Sciatic nerve (tissue), 2 donors: ENCODE measurements around the gene CFAP97D2. TPM values are rescaled to one million over a fixed set of nuclear protein-coding genes. Genes with fewer than 3 reads are reported as not detected.
A peak's percentile ranks its signal among the peaks of the same experiment; 100 is the strongest.
"Not testable (repeated sequence)": the region's sequence is repeated elsewhere in the genome, so short reads cannot be mapped to it uniquely, and the experiment has no call there.

Experiments used
- ATAC-seq: fragments of 200-7000 bp; cut with Tn5 transposase; one replicate; pipeline ENCODE4 v1.9.1; 2020; ENCODE audit warnings: mild to moderate bottlenecking, moderate library complexity
- DNase-seq: peaks from one replicate; pipeline ENCODE4 v3.0.0-alpha.2; 2020; ENCODE audit warnings: low spot score
- intact Hi-C: fragments of 100-400 bp; cut with DNase I; formaldehyde crosslinking; loops from one replicate; pipeline ENCODE4 v1.14.2; 2022
- total RNA-seq: library from RNA; stranded (reverse); fragmentation: NEBNext Ultra II Directional; extraction: Animal tissue kit (Norgen Biotek cat#: 25700); gene quantifications from one replicate; pipeline ENCODE4 v1.2.1, GENCODE V29; 2021
- donor health status: DM: no; HTN: no; CAD: no.
- donor health status: DM: no; HTN: no; CAD: no.

CFAP97D2 gene
- total RNA-seq, 1 donor from 2014 or later: not detected

DNA sequence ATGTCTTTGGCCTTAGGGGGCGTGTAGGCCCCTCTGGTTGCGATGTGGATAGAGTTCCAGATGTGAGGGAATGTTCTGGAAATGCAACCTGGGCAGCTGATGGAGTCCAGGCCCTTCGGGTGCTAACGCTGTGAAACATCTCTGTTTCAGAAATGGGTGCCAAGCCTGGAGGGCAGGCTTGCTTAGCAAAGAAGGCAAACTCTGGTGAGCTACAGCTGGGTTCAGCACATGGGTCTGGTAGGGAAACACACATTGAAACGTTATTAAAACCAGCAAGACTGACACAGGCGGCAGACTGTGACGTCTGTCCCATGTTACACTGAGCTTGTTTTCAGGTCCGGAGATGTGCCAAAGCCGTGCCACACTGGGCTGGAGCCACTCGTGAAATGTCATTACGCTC lies 47.0 kb downstream of the CFAP97D2 start:
- DNase-seq (no peak), ATAC-seq (no peak)
- intact Hi-C loops: no loop called here

- ATAC-seq (peak; percentile 94), DNase-seq (peak; percentile 92)
- intact Hi-C loops: no loop called here
These were observed 47.8 kb downstream of the CFAP97D2 start for GRCh38 chr13:114226699-114227323.

DNA sequence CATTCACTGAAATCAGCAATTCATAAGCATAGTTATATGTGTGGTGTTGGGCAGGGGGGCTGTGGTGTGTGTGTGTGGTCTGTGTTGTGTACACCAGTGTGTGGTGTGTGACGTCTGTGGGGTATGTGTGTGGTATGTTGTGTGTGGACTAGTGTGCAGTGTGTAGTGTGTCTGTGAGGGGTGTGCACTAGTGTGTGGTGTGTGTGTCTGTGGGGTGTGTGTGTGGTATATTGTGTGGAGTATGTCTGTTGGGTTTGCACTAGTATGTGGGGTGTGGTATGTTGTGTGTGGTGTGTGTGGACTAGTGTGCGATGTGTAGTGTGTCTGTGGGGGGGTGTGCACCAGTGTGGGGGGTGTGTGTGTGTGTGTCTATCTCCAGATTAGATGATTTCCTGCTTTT lies 48.5 kb downstream of the CFAP97D2 start:
- DNase-seq: no peak
- intact Hi-C loops: no loop called here
- peak; percentile 22 for ATAC-seq

DNA sequence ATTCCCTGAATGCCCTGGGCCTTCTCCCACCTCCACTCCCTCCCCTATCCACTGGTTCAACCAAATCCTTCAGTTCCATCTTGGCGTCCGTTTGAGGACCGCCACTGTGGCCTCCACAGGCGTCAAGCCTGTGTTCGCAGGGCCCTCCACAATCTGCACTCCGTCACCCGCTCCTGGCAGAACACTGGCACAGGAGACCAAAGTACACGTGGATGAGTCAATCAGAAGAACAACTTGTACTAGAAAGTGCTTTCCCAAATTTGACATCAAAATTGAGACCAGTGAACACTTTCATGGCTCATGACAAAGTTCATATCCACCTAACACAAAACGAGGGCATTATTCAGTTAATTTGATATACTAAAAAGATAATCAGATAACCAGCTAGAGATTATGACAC lies 49.1 kb downstream of the CFAP97D2 start:
- intact Hi-C loops: no loop called here
- DNase-seq (no peak), ATAC-seq (no peak)

GRCh38 chr13:114229506-114229905 lies 50.4 kb downstream of the CFAP97D2 start:
- no peak for DNase-seq
- intact Hi-C loops: no loop called here
- no peak for ATAC-seq

- intact Hi-C loops: no loop called here
- no peak for DNase-seq
- ATAC-seq: no peak
These were observed 51.1 kb downstream of the CFAP97D2 start for GRCh38 chr13:114230117-114230516.

DNA sequence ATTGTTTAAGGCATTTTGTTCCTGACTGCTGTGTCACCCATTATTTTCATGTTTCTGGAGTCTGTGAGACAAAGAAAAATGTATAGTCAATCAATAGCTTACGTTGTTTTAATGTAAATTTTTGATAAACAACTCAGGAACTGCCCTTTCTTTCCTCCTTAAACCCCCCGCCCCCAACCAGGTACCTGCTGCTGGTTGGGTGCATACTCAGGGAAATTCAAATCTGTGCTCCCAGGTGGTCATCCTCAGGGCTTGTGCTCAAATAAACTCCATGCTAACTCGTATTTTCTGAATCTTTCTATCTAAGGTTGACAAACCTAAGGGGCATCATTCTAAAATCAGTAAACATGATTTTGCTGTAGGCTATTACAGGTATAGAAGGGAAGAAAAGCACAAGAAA lies 51.5 kb downstream of the CFAP97D2 start:
- DNase-seq (no peak), ATAC-seq (no peak)
- intact Hi-C loops: no loop called here

- ATAC-seq (no peak), DNase-seq (no peak)
- intact Hi-C loops: no loop called here
These were observed 52.8 kb downstream of the CFAP97D2 start for GRCh38 chr13:114231886-114232285.

- DNase-seq (no peak), ATAC-seq (no peak)
- intact Hi-C loops: no loop called here
These were observed 55.2 kb downstream of the CFAP97D2 start for GRCh38 chr13:114234266-114234644.

- DNase-seq: peak; percentile 94
- ATAC-seq: peak; percentile 98
- intact Hi-C loops: no loop called here
These were observed 55.8 kb downstream of the CFAP97D2 start, which contains the start of gene CDC16 for GRCh38 chr13:114234645-114235421. Gene CDC16, plus strand, starts transcription at chr13:114234897. Its CDS starts 188 bp downstream, at chr13:114235085.

- no peak for DNase-seq
- ATAC-seq: no peak
These were observed 56.6 kb downstream of the CFAP97D2 start for GRCh38 chr13:114235697-114236096.

GRCh38 chr13:114236227-114236626 lies 57.2 kb downstream of the CFAP97D2 start:
- ATAC-seq: no peak
- intact Hi-C loops: no loop called here
- DNase-seq: no peak

More at GRCh38 chr13:114235697-114236096, 56.6 kb downstream of the CFAP97D2 start:
- intact Hi-C loops: no loop called here

DNA sequence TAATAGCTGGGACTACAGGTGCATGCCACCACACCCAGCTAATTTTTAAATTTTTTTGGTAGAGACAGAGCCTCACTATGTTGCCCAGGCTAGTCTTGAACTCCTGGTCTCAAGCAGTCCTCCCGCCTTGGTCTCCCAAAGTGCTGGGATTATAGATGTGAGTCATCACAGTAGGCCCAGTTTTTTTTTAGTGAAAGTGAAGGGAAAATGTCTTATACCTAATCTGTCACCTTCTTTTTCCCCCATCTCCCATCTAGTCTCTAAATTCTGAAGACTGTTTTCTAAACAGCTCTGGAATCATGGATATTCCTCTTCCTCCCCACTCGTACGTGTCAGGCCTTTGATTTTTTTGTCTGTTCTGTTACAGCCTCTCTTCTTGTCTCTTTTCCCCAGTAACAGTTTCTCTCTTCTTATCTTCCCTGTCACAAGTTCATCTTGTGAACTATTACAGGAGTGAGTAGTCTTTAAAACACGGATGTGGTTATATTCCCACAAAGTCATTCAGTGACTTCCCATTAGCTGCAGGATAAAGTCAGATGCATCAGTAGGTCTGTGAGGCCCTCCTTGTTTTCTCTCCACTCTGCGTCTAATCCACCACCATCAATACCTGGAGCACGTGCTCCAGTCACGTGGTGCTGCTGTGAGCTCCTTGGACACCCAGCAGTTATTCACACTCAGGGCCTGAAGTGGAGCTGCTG lies 58.5 kb downstream of the CFAP97D2 start:
- ATAC-seq: no peak
- intact Hi-C loops: no loop called here
- DNase-seq: no peak

DNA sequence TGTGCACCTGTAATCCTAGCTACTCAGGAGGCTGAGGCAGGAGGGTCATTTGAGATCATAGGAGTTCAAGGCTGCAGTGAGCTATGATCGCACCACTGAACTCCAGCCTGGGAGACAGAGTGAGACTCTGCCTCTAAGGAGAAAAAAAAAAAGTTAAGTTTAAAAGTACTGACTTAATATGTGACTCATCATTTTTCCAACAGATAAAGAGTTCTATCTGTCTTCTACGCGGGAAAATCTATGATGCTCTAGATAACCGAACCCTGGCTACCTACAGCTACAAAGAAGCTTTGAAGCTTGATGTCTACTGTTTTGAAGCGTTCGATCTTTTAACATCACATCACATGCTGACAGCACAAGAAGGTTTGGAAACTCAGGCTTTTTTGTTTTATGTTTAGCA lies 62.9 kb downstream of the CFAP97D2 start:
- no peak for ATAC-seq
- DNase-seq: no peak
- intact Hi-C loops: no loop called here

GRCh38 chr13:114243971-114244370 lies 64.9 kb downstream of the CFAP97D2 start:
- ATAC-seq (no peak), DNase-seq (no peak)
- intact Hi-C loops: no loop called here

- intact Hi-C loops: no loop called here
These were observed 65.6 kb downstream of the CFAP97D2 start for GRCh38 chr13:114244637-114245036.

GRCh38 chr13:114248011-114248410 lies 69.0 kb downstream of the CFAP97D2 start:
- no peak for ATAC-seq
- DNase-seq: no peak
- intact Hi-C loops: no loop called here

More at GRCh38 chr13:114244637-114245036, 65.6 kb downstream of the CFAP97D2 start:
- DNase-seq (no peak), ATAC-seq (no peak)

GRCh38 chr13:114249077-114249476 lies 70.0 kb downstream of the CFAP97D2 start:
- intact Hi-C loops: no loop called here
- DNase-seq: no peak
- no peak for ATAC-seq

- ATAC-seq, DNase-seq, intact Hi-C loops: not testable (repeated sequence)
These were observed 72.8 kb downstream of the CFAP97D2 start for GRCh38 chr13:114251639-114252440.
